Stimulated activated CD4-positive, alpha-beta T cell treated with anti-CD3 and anti-CD28 coated beads, Interleukin-4, amount 100 ng/mL, for 4 hours (primary cell): Measurements from ENCODE around the gene NOTCH2.

Experiments used
- DNase-seq, 2 experiments: peaks; one replicate each; pipeline ENCODE4 v3.0.0-alpha.2; 2020

NOTCH2 gene

GRCh38 chr1:119937198-119937597, 132.3 kb downstream of the NOTCH2 start:
- no peak for DNase-seq

GRCh38 chr1:119935915-119936314, 133.5 kb downstream of the NOTCH2 start:
- no peak for DNase-seq

GRCh38 chr1:119935373-119935772, 134.1 kb downstream of the NOTCH2 start:
- DNase-seq: no peak

GRCh38 chr1:119933397-119933796, 136.1 kb downstream of the NOTCH2 start:
- DNase-seq: no peak

- no peak for DNase-seq
Measured at GRCh38 chr1:119929643-119930315, 139.7 kb downstream of the NOTCH2 start.

- DNase-seq: no peak
Measured at GRCh38 chr1:119926553-119926952, 142.9 kb downstream of the NOTCH2 start.

GRCh38 chr1:119924948-119925898, 144.2 kb downstream of the NOTCH2 start:
- no peak for DNase-seq

GRCh38 chr1:119920104-119920968, 149.1 kb downstream of the NOTCH2 start:
- no peak for DNase-seq

- DNase-seq: no peak
Measured at GRCh38 chr1:119919241-119919640, 150.2 kb downstream of the NOTCH2 start.

- no peak for DNase-seq
Measured at GRCh38 chr1:119918301-119918700, 151.2 kb downstream of the NOTCH2 start.

- DNase-seq: no peak
Measured at GRCh38 chr1:119917304-119918055, 152.0 kb downstream of the NOTCH2 start.

GRCh38 chr1:119915517-119915916, 153.9 kb downstream of the NOTCH2 start:
- DNase-seq: no peak

- DNase-seq: no peak
Measured at GRCh38 chr1:119914071-119914470, 155.4 kb downstream of the NOTCH2 start.

- no peak for DNase-seq
Measured at GRCh38 chr1:119912963-119913362, 156.5 kb downstream of the NOTCH2 start.

GRCh38 chr1:119911775-119912174, 157.7 kb downstream of the NOTCH2 start:
- no peak for DNase-seq

- no peak for DNase-seq
Measured at GRCh38 chr1:119910618-119911017, 158.8 kb downstream of the NOTCH2 start.

GRCh38 chr1:119909890-119910596, 159.4 kb downstream of the NOTCH2 start:
- no peak for DNase-seq

GRCh38 chr1:119908661-119909060, 160.8 kb downstream of the NOTCH2 start:
- DNase-seq: no peak

GRCh38 chr1:119906927-119907652, 162.4 kb downstream of the NOTCH2 start:
- no peak for DNase-seq

- no peak for DNase-seq
Measured at GRCh38 chr1:119903443-119903835, 166.0 kb downstream of the NOTCH2 start.
